ENCODE data around the gene SLC6A19. TPM values are rescaled to one million over a fixed set of nuclear protein-coding genes. Genes with fewer than 3 reads are reported as not detected.

The SLC6A19 gene
- total RNA-seq, 4 donors from 2014 or later = under 0.01 TPM; not detected in 3

DNA sequence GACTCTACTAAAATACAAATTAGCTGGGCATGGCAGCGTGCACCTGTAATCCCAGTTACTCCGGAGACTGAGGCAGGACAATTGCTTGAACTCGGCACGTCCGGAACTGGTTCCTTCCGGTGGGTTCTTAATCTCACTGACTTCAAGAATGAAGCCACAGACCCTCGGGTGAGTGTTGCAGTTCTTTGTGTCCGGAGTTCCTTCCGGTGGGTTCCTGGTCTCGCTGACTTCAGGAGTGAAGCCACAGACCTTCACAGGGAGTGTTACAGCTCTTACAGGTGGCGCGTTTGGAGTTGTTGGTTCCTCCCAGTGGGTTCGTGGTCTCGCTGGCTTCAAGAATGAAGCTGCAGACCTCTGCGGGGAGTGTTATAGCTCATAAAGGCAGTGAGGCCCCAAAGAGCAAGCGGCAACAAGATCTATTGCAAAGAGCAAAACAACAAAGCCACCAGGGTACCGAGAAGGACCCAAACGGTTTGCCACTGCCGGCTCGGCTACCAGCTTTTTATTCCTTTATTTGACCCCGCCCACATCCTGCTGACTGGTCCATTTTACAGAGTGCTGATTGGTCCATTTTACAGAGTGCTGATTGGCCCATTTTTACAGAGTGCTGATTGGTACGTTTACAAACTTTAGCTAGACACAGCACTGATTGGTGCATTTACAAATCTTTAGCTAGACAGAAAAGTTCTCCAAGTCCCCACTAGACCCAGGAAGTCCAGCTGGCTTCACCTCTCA is 28.6 kb upstream of the SLC6A19 start:
- Histone ChIP-seq H3K9me3 (no peaks in the 10 kb centered on the region), H3K27me3 (peaks cover 0 to 5% of the 10 kb centered on the region in 2 donors), H3K36me3 (no peaks in the 10 kb centered on the region), H3K4me1 (peaks cover 0 to 10% (median 3%) of the 10 kb centered on the region in 4 donors), H3K4me3 (no peak overlapping the region), H3K27ac (no peak overlapping the region)
- no peak for TF ChIP-seq EP300 (IDR thresholded peaks at IDR 0.05)
- TF ChIP-seq POLR2A (IDR thresholded peaks at IDR 0.05) = no peak
- TF ChIP-seq, protein P1, sequence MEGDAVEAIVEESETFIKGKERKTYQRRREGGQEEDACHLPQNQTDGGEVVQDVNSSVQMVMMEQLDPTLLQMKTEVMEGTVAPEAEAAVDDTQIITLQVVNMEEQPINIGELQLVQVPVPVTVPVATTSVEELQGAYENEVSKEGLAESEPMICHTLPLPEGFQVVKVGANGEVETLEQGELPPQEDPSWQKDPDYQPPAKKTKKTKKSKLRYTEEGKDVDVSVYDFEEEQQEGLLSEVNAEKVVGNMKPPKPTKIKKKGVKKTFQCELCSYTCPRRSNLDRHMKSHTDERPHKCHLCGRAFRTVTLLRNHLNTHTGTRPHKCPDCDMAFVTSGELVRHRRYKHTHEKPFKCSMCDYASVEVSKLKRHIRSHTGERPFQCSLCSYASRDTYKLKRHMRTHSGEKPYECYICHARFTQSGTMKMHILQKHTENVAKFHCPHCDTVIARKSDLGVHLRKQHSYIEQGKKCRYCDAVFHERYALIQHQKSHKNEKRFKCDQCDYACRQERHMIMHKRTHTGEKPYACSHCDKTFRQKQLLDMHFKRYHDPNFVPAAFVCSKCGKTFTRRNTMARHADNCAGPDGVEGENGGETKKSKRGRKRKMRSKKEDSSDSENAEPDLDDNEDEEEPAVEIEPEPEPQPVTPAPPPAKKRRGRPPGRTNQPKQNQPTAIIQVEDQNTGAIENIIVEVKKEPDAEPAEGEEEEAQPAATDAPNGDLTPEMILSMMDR (IDR thresholded peaks at IDR 0.05) = no peak
- DNase-seq (ENCODE audit: low spot score in 2 of 2) = no peak
- WGBS, 2 donors = 89 to 90% methylated on average over 22 of the region's 22 CpGs

DNA sequence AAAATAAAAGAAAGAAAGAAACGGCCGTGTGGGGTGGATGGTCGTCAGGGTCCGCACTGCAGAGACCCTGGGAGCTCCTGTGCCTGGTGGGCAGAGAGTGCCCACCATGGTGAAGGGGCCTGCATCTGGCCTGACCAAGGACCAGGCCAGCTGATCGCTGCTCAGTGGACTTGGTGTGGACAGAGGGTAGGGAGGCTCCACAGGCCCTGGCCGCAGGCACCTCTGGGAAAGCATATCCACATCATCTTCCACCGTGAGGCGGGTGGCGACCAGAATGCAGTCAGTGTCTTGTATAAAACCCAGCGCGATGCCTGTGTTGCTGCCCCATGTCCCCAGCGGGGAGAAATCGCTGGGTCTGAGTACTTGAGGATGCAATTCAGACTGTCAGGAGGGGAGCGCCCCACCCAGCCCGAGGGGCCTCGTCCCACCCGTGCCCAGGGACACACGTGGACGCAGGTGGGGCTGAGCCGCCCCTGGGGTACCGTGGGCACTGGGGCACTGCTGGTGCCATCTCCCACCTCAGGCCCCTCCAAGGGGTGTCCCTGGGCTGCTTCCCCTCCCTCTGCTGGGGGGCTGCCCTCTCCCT is 27.8 kb upstream of the SLC6A19 start:
- no peak for DNase-seq (ENCODE audit: low spot score in 2 of 2)
- no peaks in the 10 kb centered on the region for H3K9me3 ChIP-seq
- peaks cover 0 to 4% (median 0%) of the 10 kb centered on the region in 4 donors for H3K4me1 ChIP-seq
- H3K27me3 ChIP-seq = peaks cover 0 to 4% of the 10 kb centered on the region in 2 donors
- H3K36me3 ChIP-seq = no peaks in the 10 kb centered on the region
- TF ChIP-seq POLR2A (IDR thresholded peaks at IDR 0.05) (no peak), EP300 (IDR thresholded peaks at IDR 0.05) (no peak)
- TF ChIP-seq, protein P1 (IDR thresholded peaks at IDR 0.05) = no peak
- 90 to 97% methylated on average over 12 to 21 of the region's 21 CpGs for WGBS, 2 donors
- no peak overlapping the region for H3K27ac ChIP-seq
- no peak overlapping the region for H3K4me3 ChIP-seq

DNA sequence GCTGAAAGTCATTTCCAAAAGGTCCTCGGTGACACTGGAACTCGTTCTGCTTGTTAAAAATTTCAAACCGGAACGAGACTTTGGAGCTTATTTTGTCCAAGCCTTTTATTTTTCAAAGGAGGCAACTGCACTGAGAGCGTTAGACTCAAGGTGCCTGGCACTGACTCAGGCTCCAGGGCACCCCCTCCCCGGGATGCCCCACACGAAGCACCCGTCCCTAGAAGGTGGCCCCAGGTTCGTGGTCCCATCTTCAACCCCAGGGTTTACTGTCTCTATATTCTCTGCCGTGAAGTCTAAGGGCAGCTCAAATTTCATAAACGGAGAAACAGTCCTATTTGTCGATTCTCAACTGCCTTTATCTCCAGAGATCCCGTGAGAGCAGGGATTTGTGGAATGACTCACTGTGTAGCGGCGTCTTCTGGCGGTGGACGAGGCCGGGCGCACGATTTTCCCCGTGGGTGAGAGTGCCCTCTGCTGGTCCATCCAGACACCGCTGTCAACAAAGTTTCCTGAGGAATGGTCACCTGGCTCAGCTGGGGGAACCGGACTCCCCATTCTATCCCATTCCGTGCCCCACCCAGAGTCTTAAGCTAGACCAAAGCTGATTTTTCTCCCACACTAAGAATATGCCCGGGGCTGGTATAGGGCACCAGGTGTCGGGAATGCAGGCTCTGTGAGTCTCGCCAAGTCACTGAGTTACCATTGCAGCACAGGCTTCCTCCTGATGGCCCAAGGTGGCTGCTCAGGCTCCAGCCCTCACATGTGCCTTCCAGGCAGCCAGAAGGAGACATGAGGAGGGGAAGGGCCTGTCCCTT is 27.1 kb upstream of the SLC6A19 start:
- Histone ChIP-seq H3K4me3 (no peak overlapping the region), H3K36me3 (no peaks in the 10 kb centered on the region), H3K27ac (no peak overlapping the region), H3K4me1 (peaks cover 0 to 4% (median 0%) of the 10 kb centered on the region in 4 donors), H3K9me3 (no peaks in the 10 kb centered on the region), H3K27me3 (peaks cover 0 to 2% of the 10 kb centered on the region in 2 donors)
- 33 to 45% methylated on average over 27 of the region's 27 CpGs for WGBS, 2 donors
- peak; percentile 29 to 60 for DNase-seq (ENCODE audit: low spot score in 2 of 2)
- no peak for TF ChIP-seq EP300 (IDR thresholded peaks at IDR 0.05)
- TF ChIP-seq, protein P1 (IDR thresholded peaks at IDR 0.05) = peak; percentile 54 to 69 (median 65)

DNA sequence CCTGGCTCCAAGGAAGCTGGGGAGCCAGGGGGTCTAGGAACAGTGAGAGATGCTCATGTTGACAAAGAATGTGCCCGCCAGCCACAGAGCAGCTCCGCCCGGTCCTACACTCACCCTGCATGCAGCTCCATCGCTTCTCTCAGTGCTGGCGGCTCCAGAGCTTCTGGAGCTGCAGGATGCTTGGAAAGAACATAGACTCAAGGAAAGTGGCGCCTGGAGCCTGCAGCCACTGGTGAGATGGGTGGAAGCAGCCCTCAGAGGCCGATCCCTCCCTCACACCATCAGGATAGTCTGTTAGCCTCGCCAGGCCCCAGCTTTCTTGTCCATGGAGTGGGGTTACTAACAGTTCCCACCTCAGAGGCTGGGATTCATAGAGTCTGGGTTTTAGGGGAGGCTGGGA is 26.4 kb upstream of the SLC6A19 start:
- H3K4me3 ChIP-seq = no peak overlapping the region
- DNase-seq (ENCODE audit: low spot score in 2 of 2) = no peak
- peaks cover 0 to 4% (median 0%) of the 10 kb centered on the region in 4 donors for H3K4me1 ChIP-seq
- H3K9me3 ChIP-seq = no peaks in the 10 kb centered on the region
- TF ChIP-seq POLR2A (IDR thresholded peaks at IDR 0.05) = no peak
- TF ChIP-seq EP300 (IDR thresholded peaks at IDR 0.05) = no peak
- TF ChIP-seq, protein P1 (IDR thresholded peaks at IDR 0.05) = no peak
- no peaks in the 10 kb centered on the region for H3K27me3 ChIP-seq
- H3K27ac ChIP-seq = no peak overlapping the region
- 89 to 96% methylated on average over 8 of the region's 8 CpGs for WGBS, 2 donors
- no peaks in the 10 kb centered on the region for H3K36me3 ChIP-seq

Measured in tibial nerve (tissue), 4 donors.